Left kidney (tissue), 2 donors: ENCODE data around the gene SLC1A1. TPM values are rescaled to one million over a fixed set of nuclear protein-coding genes. Genes with fewer than 3 reads are reported as not detected.
"Not testable (repeated sequence)": the region's sequence is repeated elsewhere in the genome, so short reads cannot be mapped to it uniquely, and the experiment has no call there.

Source experiments
- DNase-seq: peaks from one replicate; pipeline ENCODE4 v3.0.0-alpha.2; 2013
- polyA plus RNA-seq: library from polyadenylated mRNA; unstranded; fragments of 120-200 nt; gene quantifications from one replicate; pipeline ENCODE4 v1.2.1, GENCODE V29; 2013; ENCODE audit not compliant: insufficient read length

The SLC1A1 gene
- polyA plus RNA-seq, 1 donor: 20.7 TPM

- no peak for DNase-seq
Observed at GRCh38 chr9:4540425-4540824, 50.2 kb downstream of the SLC1A1 start.

- no peak for DNase-seq
Observed at GRCh38 chr9:4541281-4541680, 51.0 kb downstream of the SLC1A1 start.

- no peak for DNase-seq
Observed at GRCh38 chr9:4541856-4542255, 51.6 kb downstream of the SLC1A1 start.

- not testable (repeated sequence) for DNase-seq
Observed at GRCh38 chr9:4544714-4545113, 54.4 kb downstream of the SLC1A1 start.

- peak; percentile 45 for DNase-seq
Observed at GRCh38 chr9:4547016-4547415, 56.7 kb downstream of the SLC1A1 start.

GRCh38 chr9:4548811-4549725 lies 58.8 kb downstream of the SLC1A1 start:
- DNase-seq: no peak

GRCh38 chr9:4549751-4550295 lies 59.6 kb downstream of the SLC1A1 start:
- no peak for DNase-seq

GRCh38 chr9:4550777-4551484 lies 60.7 kb downstream of the SLC1A1 start:
- DNase-seq: no peak

- DNase-seq: no peak
Observed at GRCh38 chr9:4553951-4554381, 63.7 kb downstream of the SLC1A1 start.

- DNase-seq: no peak
Observed at GRCh38 chr9:4555236-4555635, 65.0 kb downstream of the SLC1A1 start.

GRCh38 chr9:4558371-4558998 lies 68.2 kb downstream of the SLC1A1 start:
- no peak for DNase-seq

GRCh38 chr9:4559261-4560182 lies 69.3 kb downstream of the SLC1A1 start:
- DNase-seq: no peak

GRCh38 chr9:4563105-4563504 lies 72.8 kb downstream of the SLC1A1 start:
- DNase-seq: no peak

- no peak for DNase-seq
Observed at GRCh38 chr9:4566806-4567205, 76.5 kb downstream of the SLC1A1 start.

- no peak for DNase-seq
Observed at GRCh38 chr9:4567601-4568000, 77.3 kb downstream of the SLC1A1 start.

- DNase-seq: no peak
Observed at GRCh38 chr9:4569101-4569500, 78.8 kb downstream of the SLC1A1 start.

GRCh38 chr9:4572184-4572826 lies 82.0 kb downstream of the SLC1A1 start:
- DNase-seq: no peak

GRCh38 chr9:4573176-4573575 lies 82.9 kb downstream of the SLC1A1 start:
- no peak for DNase-seq

GRCh38 chr9:4573634-4574389 lies 83.5 kb downstream of the SLC1A1 start:
- no peak for DNase-seq

- no peak for DNase-seq
Observed at GRCh38 chr9:4574657-4575243, 84.5 kb downstream of the SLC1A1 start.
